ENCODE measurements around the gene DNHD1.
A peak's percentile ranks its signal among the peaks of the same experiment; 100 is the strongest.

Gene DNHD1

GRCh38 chr11:6618117-6619003 lies 121.3 kb downstream of the DNHD1 start:
- TF ChIP-seq CTCF (IDR thresholded peaks at IDR 0.05; ENCODE audit: low read depth, low read length, missing control alignments) = no peak
- DNase-seq (ENCODE audit: low read depth) = no peak
- H3K4me3 ChIP-seq (ENCODE audit: low read depth, low read length) = peak overlapping the region; percentile 79

- no peak for TF ChIP-seq CTCF (IDR thresholded peaks at IDR 0.05; ENCODE audit: low read depth, low read length, missing control alignments)
- H3K4me3 ChIP-seq (ENCODE audit: low read depth, low read length) = peak within 1 kb of the TSS; percentile 79
- DNase-seq (ENCODE audit: low read depth) = peak; percentile 83
These were observed 122.1 kb downstream of the DNHD1 start, which contains the start of gene TPP1 for GRCh38 chr11:6619004-6619745. TPP1 (minus strand) TSS chr11:6619422; CDS start chr11:6619400, 22 bp downstream.

GRCh38 chr11:6620636-6621035 lies 123.6 kb downstream of the DNHD1 start:
- no peak for DNase-seq (ENCODE audit: low read depth)
- no peak overlapping the region for H3K4me3 ChIP-seq (ENCODE audit: low read depth, low read length)
- no peak for TF ChIP-seq CTCF (IDR thresholded peaks at IDR 0.05; ENCODE audit: low read depth, low read length, missing control alignments)
